Upper lobe of left lung (tissue), 6 donors: ENCODE results near the gene CLIC3. TPM values are rescaled to one million over a fixed set of nuclear protein-coding genes. Genes with fewer than 3 reads are reported as not detected.

ENCODE experiments used
- ATAC-seq, 2 donors: fragments of 200-7000 bp; cut with Tn5 transposase; one replicate each; pipeline ENCODE4 v1.9.1; 2022; ENCODE audit warnings: mild to moderate bottlenecking in 2 of 2, moderate library complexity in 2 of 2; ENCODE audit not compliant: low FRiP score in 2 of 2
- DNase-seq, 2 donors: peaks; one replicate each; pipeline ENCODE4 v3.0.0-alpha.2; 2019 to 2020
- H3K27ac ChIP-seq, 4 donors: fragments of 200-600 bp; sonication (generic); one replicate each; pipeline ENCODE4 v1.5.1; 2016 to 2019
- H3K27me3 ChIP-seq, 4 donors: fragments of 200-600 bp; sonication (generic); one replicate each; pipeline ENCODE4 v1.5.1; 2017 to 2019
- H3K36me3 ChIP-seq, 4 donors: fragments of 200-600 bp; sonication (generic); one replicate each; pipeline ENCODE4 v1.5.1; 2016 to 2019
- H3K4me1 ChIP-seq, 4 donors: fragments of 200-600 bp; sonication (generic); one replicate each; pipeline ENCODE4 v1.5.1; 2018 to 2019
- H3K4me3 ChIP-seq, 4 donors: fragments of 200-600 bp; sonication (generic); one replicate each; pipeline ENCODE4 v1.5.1; 2017 to 2019; ENCODE audit warnings: mild to moderate bottlenecking in 2 of 4, moderate library complexity in 1 of 4
- H3K9me3 ChIP-seq, 4 donors: fragments of 200-600 bp; sonication (generic); one replicate each; pipeline ENCODE4 v1.5.1; 2018 to 2019
- CTCF ChIP-seq, 6 experiments: fragments of 450-650 bp in 4 of 6; fragments of 200-600 bp in 2 of 6; sonication (generic) in 2 of 6; IDR thresholded peaks; one replicate each; pipeline ENCODE4 v1.5.1; 2016 to 2019; ENCODE audit warnings: antibody characterized with exemption in 6 of 6
- EP300 ChIP-seq, 4 donors: sonication (generic); formaldehyde crosslinking; IDR thresholded peaks; one replicate each; pipeline ENCODE4 v1.5.1; 2017; ENCODE audit warnings: antibody characterized with exemption in 4 of 4, control low read depth in 2 of 4
- POLR2A ChIP-seq, 4 donors: fragments of 450-650 bp; IDR thresholded peaks; one replicate each; pipeline ENCODE4 v1.5.1; 2016 to 2017; ENCODE audit warnings: antibody characterized with exemption in 4 of 4, mild to moderate bottlenecking in 2 of 4
- POLR2AphosphoS5 ChIP-seq, 2 donors: sonication (generic); formaldehyde crosslinking; IDR thresholded peaks; one replicate each; pipeline ENCODE4 v1.5.1; 2017; ENCODE audit warnings: antibody characterized with exemption in 2 of 2
- WGBS, 2 donors: methylation state at CpG; one replicate each; pipeline ENCODE4 v1.1.5; 2017 to 2018; 5-methylcytosine and 5-hydroxymethylcytosine counted together
- total RNA-seq, 6 donors: library from RNA; depleted of rRNA in 4 of 6; stranded (reverse); fragments of >200 nt in 4 of 6; gene quantifications; one replicate each; pipeline versions ENCODE4 v1.1.0 to v1.2.1, GENCODE V29; 2016 to 2021
- donor health status: DM: no; HTN: no; CAD: no; lungs with moderate emphysema.
- donor health status: DM: no; HTN: yes; CAD: no; lungs with severe emphysema.

Gene CLIC3
- total RNA-seq, 6 donors from 2014 or later = 41.9 to 132 (median 85.2) TPM

- Histone ChIP-seq H3K9me3 (no peaks in the 10 kb centered on the region), H3K4me3 (peak overlapping the region; percentile 54 to 72 (median 70)), H3K36me3 (no peaks in the 10 kb centered on the region), H3K27me3 (no peaks in the 10 kb centered on the region), H3K27ac (peak overlapping the region in 3 of 4 donors; percentile 38 to 79 (median 78)), H3K4me1 (peaks cover 30 to 63% (median 46%) of the 10 kb centered on the region in 4 donors)
- DNase-seq = peak; percentile 78 to 95
- 0% methylated on average over 11 of the region's 98 CpGs; no CpG with 5 or more reads in 1 of the 2 donors for WGBS, 2 donors
- ATAC-seq = peak; percentile 57 to 60
- no peak for TF ChIP-seq POLR2A (IDR thresholded peaks at IDR 0.05)
- peak in 5 of 6 experiments; percentile 23 to 63 (median 50) for TF ChIP-seq CTCF (IDR thresholded peaks at IDR 0.05)
- TF ChIP-seq EP300 (IDR thresholded peaks at IDR 0.05) = no peak
Measured at GRCh38 chr9:137028263-137029057, 32.1 kb upstream of the CLIC3 start.

- WGBS, 2 donors = 38% methylated on average over 7 to 9 of the region's 95 CpGs
- Histone ChIP-seq H3K4me1 (peaks cover 30 to 62% (median 46%) of the 10 kb centered on the region in 4 donors), H3K9me3 (no peaks in the 10 kb centered on the region), H3K27me3 (no peaks in the 10 kb centered on the region), H3K36me3 (no peaks in the 10 kb centered on the region), H3K4me3 (peak within 1 kb of the TSS; percentile 54 to 72 (median 70)), H3K27ac (peak within 1 kb of the TSS in 3 of 4 donors; percentile 50 to 79 (median 78))
- TF ChIP-seq POLR2A (IDR thresholded peaks at IDR 0.05) = no peak
- TF ChIP-seq CTCF (IDR thresholded peaks at IDR 0.05) = no peak
- no peak for TF ChIP-seq POLR2AphosphoS5 (IDR thresholded peaks at IDR 0.05)
- TF ChIP-seq EP300 (IDR thresholded peaks at IDR 0.05) = no peak
- ATAC-seq (no peak), DNase-seq (peak in 1 of 2 donors; percentile 87)
Measured at GRCh38 chr9:137027369-137028262, 31.2 kb upstream of the CLIC3 start, which contains the start of gene ABCA2. Gene ABCA2, minus strand, starts transcription at chr9:137028237. Its CDS starts 97 bp downstream, at chr9:137028140.

GRCh38 chr9:137026828-137027227, 30.5 kb upstream of the CLIC3 start:
- no peaks in the 10 kb centered on the region for H3K27me3 ChIP-seq
- DNase-seq = peak in 1 of 2 donors; percentile 56
- peak overlapping the region in 2 of 4 donors; percentile 27 to 66 for H3K27ac ChIP-seq
- H3K9me3 ChIP-seq = no peaks in the 10 kb centered on the region
- 55% methylated on average over 3 of the region's 4 CpGs; no CpG with 5 or more reads in 1 of the 2 donors for WGBS, 2 donors
- H3K4me1 ChIP-seq = peaks cover 30 to 54% (median 41%) of the 10 kb centered on the region in 4 donors
- TF ChIP-seq EP300 (IDR thresholded peaks at IDR 0.05) (no peak), POLR2A (IDR thresholded peaks at IDR 0.05) (no peak), POLR2AphosphoS5 (IDR thresholded peaks at IDR 0.05) (no peak), CTCF (IDR thresholded peaks at IDR 0.05) (no peak)
- no peaks in the 10 kb centered on the region for H3K36me3 ChIP-seq
- ATAC-seq = no peak
- H3K4me3 ChIP-seq = peak overlapping the region in 2 of 4 donors; percentile 53 to 54

- WGBS, 2 donors = 94% methylated on average over 2 of the region's 2 CpGs; no CpG with 5 or more reads in 1 of the 2 donors
- no peak for ATAC-seq
- H3K4me1 ChIP-seq = peaks cover 30 to 50% (median 37%) of the 10 kb centered on the region in 4 donors
- H3K27ac ChIP-seq = peak overlapping the region in 1 of 4 donors; percentile 27
- no peaks in the 10 kb centered on the region for H3K36me3 ChIP-seq
- no peaks in the 10 kb centered on the region for H3K9me3 ChIP-seq
- H3K4me3 ChIP-seq = no peak overlapping the region
- TF ChIP-seq CTCF (IDR thresholded peaks at IDR 0.05) = no peak
- TF ChIP-seq POLR2AphosphoS5 (IDR thresholded peaks at IDR 0.05) = no peak
- no peak for TF ChIP-seq POLR2A (IDR thresholded peaks at IDR 0.05)
- TF ChIP-seq EP300 (IDR thresholded peaks at IDR 0.05) = no peak
- peak in 1 of 2 donors; percentile 36 for DNase-seq
- H3K27me3 ChIP-seq = no peaks in the 10 kb centered on the region
Measured at GRCh38 chr9:137026384-137026783, 30.0 kb upstream of the CLIC3 start.
